ENCODE results near the gene AGFG2.

- TF ChIP-seq CTCF (IDR thresholded peaks at IDR 0.05): no peak
- TF ChIP-seq POLR2A (IDR thresholded peaks at IDR 0.05): no peak
Measured at GRCh38 chr7:100582650-100583049, 43.6 kb downstream of the AGFG2 start.

All from prostate gland (tissue), 2 donors.